GM23248 (cell line): ENCODE results near the gene SLIT3.

Experiments used
- EZH2 ChIP-seq: fragments of 200-600 bp; sonication (generic); IDR thresholded peaks from 2 replicates; pipeline ENCODE4 v1.6.1; 2018; ENCODE audit warnings: antibody characterized with exemption, mild to moderate bottlenecking; ENCODE audit not compliant: insufficient read depth, poor library complexity, severe bottlenecking
- EZH2phosphoT487 ChIP-seq: fragments of 200-600 bp; sonication (generic); IDR thresholded peaks from 2 replicates; pipeline ENCODE4 v1.6.1; 2018; ENCODE audit warnings: antibody characterized with exemption, moderate library complexity, mild to moderate bottlenecking, low read depth; ENCODE audit not compliant: insufficient read depth

GRCh38 chr5:168987543-168988300, 313.2 kb downstream of the SLIT3 start:
- TF ChIP-seq EZH2 (no peak), EZH2phosphoT487 (no peak)
